IMR-90 (cell line): ENCODE data around the gene PRKCA. TPM values are rescaled to one million over a fixed set of nuclear protein-coding genes. Genes with fewer than 3 reads are reported as not detected.

Experiments used
- ATAC-seq: fragments of 200-7000 bp; cut with Tn5 transposase; 2 replicates; pipeline ENCODE4 v1.9.1; 2020; ENCODE audit warnings: low read depth, mild to moderate bottlenecking, moderate library complexity
- BruUV-seq: library from RNA; stranded (reverse); fragments of 400-500 nt; replicated peaks from 2 replicates; lab custom pipeline; 2021; lab: Mats Ljungman, UMichigan
- CTCF ChIA-PET: fragments of 300-600 bp; formaldehyde crosslinking; extraction: SDS; loops from one replicate; lab custom pipeline; 2021; ENCODE audit warnings: antibody characterized with exemption; lab: Yijun Ruan, JAX
- POLR2A ChIA-PET: fragments of 300-600 bp; sonication (Branson Sonifier 250); formaldehyde crosslinking; loops from one replicate; lab custom pipeline; 2022; ENCODE audit warnings: antibody characterized with exemption; ENCODE audit not compliant: unreplicated experiment; lab: Charles Lee
- DNase-seq: peaks from one replicate; pipeline ENCODE4 v3.0.0; 2013
- H2AFZ ChIP-seq: replicated peaks from 2 replicates; pipeline ENCODE3; 2013; ENCODE audit warnings: low read length, mild to moderate bottlenecking; ENCODE audit not compliant: poor library complexity
- H2AK5ac ChIP-seq: 2 replicates; pipeline ENCODE4 v1.6.1; 2013; ENCODE audit warnings: low read depth, low read length, inconsistent platforms
- H2AK9ac ChIP-seq: replicated peaks from 2 replicates; pipeline ENCODE3; 2013; ENCODE audit warnings: mild to moderate bottlenecking, low read depth, low read length, moderate library complexity; ENCODE audit not compliant: poor library complexity
- H2BK120ac ChIP-seq: 2 replicates; pipeline ENCODE4 v1.6.1; 2013; ENCODE audit warnings: low read depth, low read length, inconsistent platforms
- H2BK15ac ChIP-seq: 3 replicates; pipeline ENCODE4 v1.6.1; 2013; ENCODE audit warnings: low read depth, low read length, inconsistent platforms
- H2BK20ac ChIP-seq: 2 replicates; pipeline ENCODE4 v1.6.1; 2013; ENCODE audit warnings: low read depth, mild to moderate bottlenecking, inconsistent platforms, low read length, moderate library complexity
- H2BK5ac ChIP-seq: 2 replicates; pipeline ENCODE4 v1.6.1; 2013; ENCODE audit warnings: mild to moderate bottlenecking, low read depth, low read length, inconsistent platforms; ENCODE audit not compliant: poor library complexity, severe bottlenecking
- H3K14ac ChIP-seq: replicated peaks from 2 replicates; pipeline ENCODE4 v1.6.1; 2013; ENCODE audit warnings: low read depth, low read length, inconsistent platforms
- H3K18ac ChIP-seq: 2 replicates; pipeline ENCODE4 v1.6.1; 2013; ENCODE audit warnings: low read depth, low read length, control low read depth
- H3K23ac ChIP-seq: 2 replicates; pipeline ENCODE4 v1.6.1; 2013; ENCODE audit warnings: low read depth, low read length, inconsistent platforms
- H3K27ac ChIP-seq: 2 replicates; pipeline ENCODE4 v1.5.1; 2013; ENCODE audit warnings: mild to moderate bottlenecking, control low read depth, low read length; ENCODE audit not compliant: insufficient read depth
- H3K27me3 ChIP-seq: 2 replicates; pipeline ENCODE4 v1.6.1; 2013; ENCODE audit warnings: low read length; ENCODE audit not compliant: control insufficient read depth, insufficient read depth
- H3K36me3 ChIP-seq: 2 replicates; pipeline ENCODE4 v1.6.1; 2013; ENCODE audit warnings: low read length, mixed read lengths; ENCODE audit not compliant: control insufficient read depth, insufficient read depth
- H3K4ac ChIP-seq: 2 replicates; pipeline ENCODE4 v1.6.1; 2013; ENCODE audit warnings: low read depth, low read length, inconsistent platforms
- H3K4me1 ChIP-seq: 2 replicates; pipeline ENCODE4 v1.6.1; 2013; ENCODE audit warnings: low read length, mixed read lengths; ENCODE audit not compliant: control insufficient read depth, insufficient read depth
- H3K4me2 ChIP-seq: 2 replicates; pipeline ENCODE4 v1.6.1; 2013; ENCODE audit warnings: low read depth, mild to moderate bottlenecking, control low read depth, low read length, moderate library complexity
- H3K4me3 ChIP-seq: 2 replicates; pipeline ENCODE4 v1.5.1; 2013; ENCODE audit warnings: low read depth, mild to moderate bottlenecking, control low read depth, low read length, moderate library complexity; ENCODE audit not compliant: insufficient read depth
- H3K56ac ChIP-seq: 2 replicates; pipeline ENCODE4 v1.6.1; 2013; ENCODE audit warnings: low read length, inconsistent platforms; ENCODE audit not compliant: insufficient read depth; ENCODE audit errors: extremely low read depth
- H3K79me1 ChIP-seq, 2 experiments: 2 replicates each; pipeline ENCODE4 v1.6.1; 2013; ENCODE audit warnings: low read length in 2 of 2, inconsistent platforms in 1 of 2, low read depth in 1 of 2
- H3K9ac ChIP-seq: 2 replicates; pipeline ENCODE4 v1.6.1; 2013; ENCODE audit warnings: low read depth, low read length, control low read depth
- H3K9me1 ChIP-seq: 2 replicates; pipeline ENCODE4 v1.6.1; 2013; ENCODE audit warnings: low read length, inconsistent platforms; ENCODE audit not compliant: insufficient read depth
- H3K9me3 ChIP-seq: 2 replicates; pipeline ENCODE4 v1.6.1; 2013; ENCODE audit warnings: low read length; ENCODE audit not compliant: control insufficient read depth, insufficient read depth
- H4K20me1 ChIP-seq: 2 replicates; pipeline ENCODE4 v1.6.1; 2013; ENCODE audit warnings: low read length, inconsistent platforms; ENCODE audit not compliant: insufficient read depth
- H4K5ac ChIP-seq: 2 replicates; pipeline ENCODE4 v1.6.1; 2013; ENCODE audit warnings: mild to moderate bottlenecking, low read depth, low read length, control low read depth
- H4K8ac ChIP-seq, 2 experiments: 2 replicates each; pipeline ENCODE4 v1.6.1; 2013; ENCODE audit warnings: low read depth in 2 of 2, low read length in 2 of 2, control low read depth in 1 of 2, inconsistent platforms in 1 of 2
- H4K91ac ChIP-seq: 2 replicates; pipeline ENCODE4 v1.6.1; 2013; ENCODE audit warnings: low read depth, low read length, inconsistent platforms; ENCODE audit not compliant: insufficient read depth
- CEBPB ChIP-seq: IDR thresholded peaks from 2 replicates; pipeline ENCODE4 v1.6.1; 2012; ENCODE audit warnings: low read depth, low read length, improper control_type of control experiment
- CTCF ChIP-seq: conservative IDR thresholded peaks from 2 replicates; pipeline ENCODE4 v1.5.1; 2012; ENCODE audit warnings: mild to moderate bottlenecking, low read depth, low read length, improper control_type of control experiment
- MAFK ChIP-seq: IDR thresholded peaks from 2 replicates; pipeline ENCODE4 v1.6.1; 2012; ENCODE audit warnings: low read depth, low read length, improper control_type of control experiment
- USF2 ChIP-seq: fragments of 150-350 bp; IDR thresholded peaks from 2 replicates; pipeline ENCODE4 v1.6.1; 2017; ENCODE audit warnings: mild to moderate bottlenecking, antibody characterized with exemption, low read length, low read depth
- WGBS, 2 experiments: methylation state at CpG; one replicate each; pipeline versions ENCODE4 v1.1.5 to v1.1.7; 2013; ENCODE audit warnings: missing lambda C conversion rate in 2 of 2; ENCODE audit not compliant: insufficient read length in 1 of 2; ENCODE audit errors: extremely low coverage in 2 of 2; 5-methylcytosine and 5-hydroxymethylcytosine counted together
- dilution Hi-C: fragments of 300-500 bp; cut with HindIII; formaldehyde crosslinking; loops from one replicate; pipeline ENCODE4 v1.14.3; 2018; ENCODE audit warnings: low sequenced_read_pairs; ENCODE audit not compliant: unreplicated experiment
- in situ Hi-C: fragments of 300-500 bp; cut with MboI; formaldehyde crosslinking; loops from 3 replicates; pipeline ENCODE4 v1.14.3; 2019; ENCODE audit warnings: low sequenced_read_pairs, inconsistent platforms, mixed read lengths
- intact Hi-C: fragments of 100-400 bp; cut with micrococcal nuclease; formaldehyde crosslinking; loops from 2 replicates; pipeline ENCODE4 v1.10.0; 2022
- polyA plus RNA-seq, 3 experiments: library from polyadenylated mRNA; depleted of rRNA; stranded (reverse); fragments of >200 nt; gene quantifications; 2 replicates each; pipeline ENCODE4 v1.2.3, GENCODE V29; 2012; ENCODE audit warnings: low replicate concordance in 1 of 3
- total RNA-seq: library from RNA; depleted of rRNA; stranded (reverse); fragments of >200 nt; gene quantifications from 2 replicates; pipeline ENCODE4 v1.2.3, GENCODE V29; 2012

Gene PRKCA
- total and polyA plus RNA-seq, 2 of the 4 experiments (the other 2 are of a cell fraction): 31.0 to 46.0 TPM

GRCh38 chr17:66535611-66536010, 233.2 kb downstream of the PRKCA start:
- peak overlapping the region; percentile 34; the same call in 1 of the 2 replicates for H3K23ac ChIP-seq
- H3K4ac ChIP-seq: no peak overlapping the region
- no peaks in the 10 kb centered on the region for H3K9me3 ChIP-seq
- no peak overlapping the region for H3K9ac ChIP-seq
- H3K4me3 ChIP-seq: no peak overlapping the region
- ATAC-seq: no peak
- peaks cover 40 to 88% of the 10 kb centered on the region in 2 experiments for H3K79me1 ChIP-seq
- H4K20me1 ChIP-seq: peaks cover 7% of the 10 kb centered on the region; the same call in 1 of the 2 replicates
- POLR2A ChIA-PET: no interaction called here
- H4K5ac ChIP-seq: no peak overlapping the region
- TF ChIP-seq CTCF (no peak), MAFK (no peak), CEBPB (no peak), USF2 (no peak)
- H2BK5ac ChIP-seq: no peak overlapping the region
- no peak overlapping the region for H2AFZ ChIP-seq
- H3K56ac ChIP-seq: no peak overlapping the region
- H3K27me3 ChIP-seq: no peaks in the 10 kb centered on the region
- H2AK9ac ChIP-seq: no peak overlapping the region
- H2BK120ac ChIP-seq: no peak overlapping the region; the same call in 1 of the 2 replicates
- BruUV-seq: no TSS peak
- no peak overlapping the region for H2BK20ac ChIP-seq
- DNase-seq: no peak
- H3K9me1 ChIP-seq: peaks cover 20% of the 10 kb centered on the region
- CTCF ChIA-PET: interaction anchor here (1.3 kb wide), 1 partner anchor 12 kb away, joined by 3 read pairs; no protein-coding TSS in a partner anchor
- dilution Hi-C loops: no loop called here
- no peak overlapping the region for H3K27ac ChIP-seq
- H4K8ac ChIP-seq: no peak overlapping the region
- no peak overlapping the region for H2BK15ac ChIP-seq
- no peak overlapping the region for H3K18ac ChIP-seq
- no CpG with 5 or more reads among the region's 1 CpG for WGBS, 2 experiments
- intact Hi-C loops: no loop called here
- H3K4me2 ChIP-seq: no peak overlapping the region
- no peaks in the 10 kb centered on the region for H3K36me3 ChIP-seq
- in situ Hi-C loops: no loop called here
- H4K91ac ChIP-seq: no peak overlapping the region
- H2AK5ac ChIP-seq: no peak overlapping the region
- no peak overlapping the region for H3K14ac ChIP-seq
- peaks cover 18% of the 10 kb centered on the region for H3K4me1 ChIP-seq
